Activated naive CD4-positive, alpha-beta T cell treated with anti-CD3 and anti-CD28 coated beads, Interleukin-2, amount 50 U/mL, for 24 hours (primary cell): ENCODE data around the gene LBR.

Source experiments
- H3K27ac Mint-ChIP-seq: one replicate; pipeline ENCODE4 v1.8.0; 2021; ENCODE audit warnings: mild to moderate bottlenecking, mixed read lengths
- H3K27me3 Mint-ChIP-seq: one replicate; pipeline ENCODE4 v1.8.0; 2021; ENCODE audit warnings: mixed read lengths
- H3K36me3 Mint-ChIP-seq: one replicate; pipeline ENCODE4 v1.8.0; 2021; ENCODE audit warnings: mixed read lengths
- H3K4me1 Mint-ChIP-seq: one replicate; pipeline ENCODE4 v1.8.0; 2021; ENCODE audit warnings: mixed read lengths
- H3K4me3 Mint-ChIP-seq: one replicate; pipeline ENCODE4 v1.8.0; 2021; ENCODE audit warnings: mild to moderate bottlenecking, mixed read lengths
- H3K9me3 Mint-ChIP-seq: one replicate; pipeline ENCODE4 v1.8.0; 2021; ENCODE audit warnings: mixed read lengths

Gene LBR

GRCh38 chr1:225354906-225355305, 72.9 kb downstream of the LBR start:
- H3K27me3 Mint-ChIP-seq: peaks cover 7% of the 10 kb centered on the region
- no peaks in the 10 kb centered on the region for H3K36me3 Mint-ChIP-seq
- H3K4me3 Mint-ChIP-seq: no peak overlapping the region
- H3K9me3 Mint-ChIP-seq: no peaks in the 10 kb centered on the region
- no peaks in the 10 kb centered on the region for H3K4me1 Mint-ChIP-seq
- no peak overlapping the region for H3K27ac Mint-ChIP-seq
